WTC11 (cell line): Measurements from ENCODE around the gene TBX4. TPM values are rescaled to one million over a fixed set of nuclear protein-coding genes. Genes with fewer than 3 reads are reported as not detected.

ENCODE experiments used
- ATAC-seq: fragments of 200-7000 bp; cut with Tn5 transposase; 2 replicates; pipeline ENCODE4 v1.10.0; 2021; ENCODE audit warnings: mild to moderate bottlenecking, moderate library complexity
- Bru-seq: library from RNA; stranded (reverse); fragments of 400-500 nt; gene quantifications from one replicate; lab custom pipeline; 2021; lab: Mats Ljungman, UMichigan
- CTCF ChIA-PET: fragments of 300-600 bp; sonication (Branson Sonifier 250); formaldehyde crosslinking; loops from one replicate; lab custom pipeline; 2021; ENCODE audit warnings: antibody characterized with exemption; lab: Charles Lee
- POLR2A ChIA-PET: fragments of 350-600 bp; sonication (Branson Sonifier 250); formaldehyde crosslinking; loops from one replicate; lab custom pipeline; 2021; ENCODE audit warnings: antibody characterized with exemption; lab: Charles Lee
- DNase-seq: peaks from one replicate; pipeline ENCODE4 v3.0.0; 2021; ENCODE audit warnings: low spot score
- H3K27ac Mint-ChIP-seq: 2 replicates; pipeline ENCODE4 v1.8.0; 2021; ENCODE audit warnings: mixed read lengths
- H3K27me3 Mint-ChIP-seq: 2 replicates; pipeline ENCODE4 v1.8.0; 2021; ENCODE audit warnings: low read depth, mild to moderate bottlenecking, moderate library complexity, mixed read lengths
- H3K36me3 Mint-ChIP-seq: 2 replicates; pipeline ENCODE4 v1.8.0; 2021; ENCODE audit warnings: mixed read lengths
- H3K4me1 Mint-ChIP-seq: 2 replicates; pipeline ENCODE4 v1.8.0; 2022; ENCODE audit warnings: mixed read lengths
- H3K4me3 Mint-ChIP-seq: 2 replicates; pipeline ENCODE4 v1.8.0; 2021; ENCODE audit warnings: mild to moderate bottlenecking, moderate library complexity, mixed read lengths
- H3K9me3 Mint-ChIP-seq: 2 replicates; pipeline ENCODE4 v1.8.0; 2021; ENCODE audit warnings: mixed read lengths
- CREM ChIP-seq: sonication (generic); formaldehyde crosslinking; IDR thresholded peaks from 2 replicates; pipeline ENCODE4 v1.8.1; 2022; ENCODE audit warnings: mild to moderate bottlenecking, missing genetic modification reagents, moderate library complexity
- FOXP4 ChIP-seq: sonication (generic); formaldehyde crosslinking; IDR thresholded peaks from 2 replicates; pipeline ENCODE4 v1.8.0; 2022; ENCODE audit warnings: mild to moderate bottlenecking, missing genetic modification reagents
- HMGXB4 ChIP-seq: sonication (generic); formaldehyde crosslinking; IDR thresholded peaks from 2 replicates; pipeline ENCODE4 v1.8.1; 2023; ENCODE audit warnings: mild to moderate bottlenecking, moderate library complexity, missing genetic modification reagents
- KAT7 ChIP-seq: sonication (generic); formaldehyde crosslinking; IDR thresholded peaks from 2 replicates; pipeline ENCODE4 v1.8.1; 2023; ENCODE audit warnings: missing genetic modification reagents, mild to moderate bottlenecking, borderline replicate concordance
- MLX ChIP-seq: sonication (generic); formaldehyde crosslinking; IDR thresholded peaks from 2 replicates; pipeline ENCODE4 v1.8.1; 2023; ENCODE audit warnings: mild to moderate bottlenecking, missing genetic modification reagents, moderate library complexity
- RELA ChIP-seq: sonication (generic); formaldehyde crosslinking; IDR thresholded peaks from 2 replicates; pipeline ENCODE4 v1.8.1; 2022; ENCODE audit warnings: missing genetic modification reagents, mild to moderate bottlenecking, borderline replicate concordance
- SMAD4 ChIP-seq: sonication (generic); formaldehyde crosslinking; IDR thresholded peaks from 2 replicates; pipeline ENCODE4 v1.8.0; 2022; ENCODE audit warnings: mild to moderate bottlenecking, missing genetic modification reagents
- TCF7 ChIP-seq: sonication (generic); formaldehyde crosslinking; IDR thresholded peaks from 2 replicates; pipeline ENCODE4 v1.8.0; 2022; ENCODE audit warnings: mild to moderate bottlenecking, low read depth, missing genetic modification reagents, moderate library complexity
- ZNF423 ChIP-seq: fragments of 250-450 bp; sonication (Bioruptor Pico); IDR thresholded peaks from 2 replicates; pipeline ENCODE4 v2.1.2; 2022; ENCODE audit warnings: mild to moderate bottlenecking, moderate library complexity
- long read RNA-seq, 3 experiments: library from RNA in 1 of 3; library from capped mRNA in 1 of 3; library from polyadenylated mRNA in 1 of 3; unstranded in 2 of 3; stranded (forward) in 1 of 3; transcript quantifications; one replicate each; pipeline ENCODE4 v2.0.0, GENCODE V29; 2021
- total RNA-seq: library from RNA; stranded (reverse); gene quantifications from 3 replicates; pipeline ENCODE4 v1.2.3, GENCODE V29; 2021
- TF ChIP-seq, protein P1 (sequence below): sonication (generic); formaldehyde crosslinking; IDR thresholded peaks from 2 replicates; pipeline ENCODE4 v1.8.1; 2023; ENCODE audit warnings: mild to moderate bottlenecking, missing genetic modification reagents, moderate library complexity
- TF ChIP-seq, protein P2 (sequence below): sonication (generic); formaldehyde crosslinking; IDR thresholded peaks from 2 replicates; pipeline ENCODE4 v1.8.0; 2023; ENCODE audit warnings: mild to moderate bottlenecking, missing genetic modification reagents
- TF ChIP-seq, protein P3 (sequence below): fragments of 250-450 bp; sonication (Bioruptor Pico); IDR thresholded peaks from 2 replicates; pipeline ENCODE4 v1.8.0; 2021; ENCODE audit warnings: mild to moderate bottlenecking

The TBX4 gene
- total RNA-seq, result not detected in 3 replicates
- Bru-seq, nascent RNA, result percentile 3 among the genes with signal in this experiment
- long read RNA-seq, experiment 1, result 0 reads
- long read RNA-seq, experiment 2, result 0 reads
- long read RNA-seq, experiment 3, result 0 reads

DNA sequence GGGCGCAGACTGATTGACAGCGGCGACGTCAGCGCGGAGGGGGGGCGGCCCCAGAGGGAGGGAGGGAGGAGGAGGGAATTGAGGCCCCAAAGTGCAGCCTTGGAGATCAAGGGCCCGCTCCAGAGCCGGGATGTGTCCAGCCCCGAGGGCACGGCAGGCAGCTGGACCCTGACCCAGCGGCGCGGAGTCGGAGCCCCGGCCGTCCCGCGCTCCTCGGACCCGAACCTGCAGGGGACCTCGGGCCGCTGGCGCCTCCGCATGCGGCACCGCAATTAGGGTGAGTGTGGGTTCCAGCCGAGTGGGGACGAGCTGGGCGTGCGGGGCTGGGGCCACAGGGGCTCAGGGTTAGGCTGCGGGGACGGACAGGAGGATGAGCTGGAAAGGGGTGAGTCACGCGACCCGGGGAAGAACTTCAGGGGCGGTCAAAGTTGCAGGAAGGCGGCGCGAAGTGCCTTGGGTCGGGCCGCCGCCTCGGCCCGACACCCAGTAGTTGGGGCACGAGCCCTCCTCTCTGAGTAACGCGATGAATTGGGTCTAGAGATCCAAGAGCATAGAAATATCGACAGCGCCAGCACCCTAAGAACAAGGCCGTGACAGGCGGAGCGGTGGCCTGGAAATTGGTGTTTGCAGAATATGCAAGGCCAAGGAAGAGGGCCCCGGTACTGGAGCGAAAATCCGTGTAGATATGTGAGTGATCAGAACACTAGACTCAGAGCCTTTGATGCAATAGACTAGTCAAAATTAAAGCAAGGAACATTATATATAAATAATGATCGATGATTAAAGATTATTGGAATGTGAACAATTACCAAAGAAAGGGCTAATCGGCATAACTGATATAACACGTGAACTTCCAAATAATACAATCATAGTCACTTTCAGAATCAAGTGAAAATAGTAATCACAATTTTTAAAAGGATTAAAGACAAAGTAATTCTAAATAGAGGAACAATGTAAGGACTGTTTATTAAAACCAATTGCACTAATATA lies at the start of gene TBX4:
TSS of gene TBX4 (plus strand) at position 122 of the 990 bp plus-strand sequence. CDS start 4,069 bp downstream, outside the sequence.
- peak; percentile 5 for ATAC-seq
- ChIA-PET CTCF (interaction anchor here (0.6 to 4.3 kb wide), 3 partner anchors 11 to 122 kb away, joined by 3 to 33 read pairs (median 3); no protein-coding TSS in a partner anchor), POLR2A (no interaction called here)
- peaks cover 98% of the 10 kb centered on the region for H3K27me3 Mint-ChIP-seq
- DNase-seq, result peak; percentile 66
- H3K9me3 Mint-ChIP-seq, result no peaks in the 10 kb centered on the region
- peaks cover 41% of the 10 kb centered on the region for H3K4me1 Mint-ChIP-seq
- 0 out of 2 replicates have a peak, but pooled peaks cover 2% of the 10 kb centered on the region for H3K36me3 Mint-ChIP-seq
- peak within 1 kb of the TSS; percentile 63 for H3K4me3 Mint-ChIP-seq
- H3K27ac Mint-ChIP-seq, result no peak within 1 kb of the TSS
- no peak for TF ChIP-seq RELA (CRISPR knock-in tag)
- TF ChIP-seq, protein P1, sequence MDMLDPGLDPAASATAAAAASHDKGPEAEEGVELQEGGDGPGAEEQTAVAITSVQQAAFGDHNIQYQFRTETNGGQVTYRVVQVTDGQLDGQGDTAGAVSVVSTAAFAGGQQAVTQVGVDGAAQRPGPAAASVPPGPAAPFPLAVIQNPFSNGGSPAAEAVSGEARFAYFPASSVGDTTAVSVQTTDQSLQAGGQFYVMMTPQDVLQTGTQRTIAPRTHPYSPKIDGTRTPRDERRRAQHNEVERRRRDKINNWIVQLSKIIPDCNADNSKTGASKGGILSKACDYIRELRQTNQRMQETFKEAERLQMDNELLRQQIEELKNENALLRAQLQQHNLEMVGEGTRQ (CRISPR knock-in tag), result no peak
- TF ChIP-seq CREM (CRISPR knock-in tag), result no peak
- 0 out of 2 replicates have a peak, but pooled peaks have one; percentile 21 for TF ChIP-seq HMGXB4 (CRISPR knock-in tag)
- no peak for TF ChIP-seq TCF7 (CRISPR knock-in tag)

- peaks cover 98% of the 10 kb centered on the region for H3K27me3 Mint-ChIP-seq
- TF ChIP-seq SMAD4 (CRISPR knock-in tag), result no peak
- 0 out of 2 replicates have a peak, but pooled peaks have one; percentile 27 for TF ChIP-seq FOXP4 (CRISPR knock-in tag)
- peak; percentile 72; the same call in 1 of the 2 replicates for TF ChIP-seq ZNF423 (CRISPR knock-in tag)
- H3K9me3 Mint-ChIP-seq, result no peaks in the 10 kb centered on the region
- CTCF ChIA-PET, result interaction anchor here (0.7 to 2.8 kb wide), 6 partner anchors 9 to 431 kb away, joined by 3 to 9 read pairs (median 3); no protein-coding TSS in a partner anchor
- peak; percentile 47 for DNase-seq
- POLR2A ChIA-PET, result no interaction called here
- peak overlapping the region; percentile 53 for H3K4me3 Mint-ChIP-seq
- H3K4me1 Mint-ChIP-seq, result peaks cover 34% of the 10 kb centered on the region
- no peak overlapping the region for H3K27ac Mint-ChIP-seq
- ATAC-seq, result 0 out of 2 replicates have a peak, but pooled peaks have one; percentile 2
- no peaks in the 10 kb centered on the region for H3K36me3 Mint-ChIP-seq
Observed at GRCh38 chr17:61402978-61403800, 49.0 kb upstream of the TBX4 start.

DNA sequence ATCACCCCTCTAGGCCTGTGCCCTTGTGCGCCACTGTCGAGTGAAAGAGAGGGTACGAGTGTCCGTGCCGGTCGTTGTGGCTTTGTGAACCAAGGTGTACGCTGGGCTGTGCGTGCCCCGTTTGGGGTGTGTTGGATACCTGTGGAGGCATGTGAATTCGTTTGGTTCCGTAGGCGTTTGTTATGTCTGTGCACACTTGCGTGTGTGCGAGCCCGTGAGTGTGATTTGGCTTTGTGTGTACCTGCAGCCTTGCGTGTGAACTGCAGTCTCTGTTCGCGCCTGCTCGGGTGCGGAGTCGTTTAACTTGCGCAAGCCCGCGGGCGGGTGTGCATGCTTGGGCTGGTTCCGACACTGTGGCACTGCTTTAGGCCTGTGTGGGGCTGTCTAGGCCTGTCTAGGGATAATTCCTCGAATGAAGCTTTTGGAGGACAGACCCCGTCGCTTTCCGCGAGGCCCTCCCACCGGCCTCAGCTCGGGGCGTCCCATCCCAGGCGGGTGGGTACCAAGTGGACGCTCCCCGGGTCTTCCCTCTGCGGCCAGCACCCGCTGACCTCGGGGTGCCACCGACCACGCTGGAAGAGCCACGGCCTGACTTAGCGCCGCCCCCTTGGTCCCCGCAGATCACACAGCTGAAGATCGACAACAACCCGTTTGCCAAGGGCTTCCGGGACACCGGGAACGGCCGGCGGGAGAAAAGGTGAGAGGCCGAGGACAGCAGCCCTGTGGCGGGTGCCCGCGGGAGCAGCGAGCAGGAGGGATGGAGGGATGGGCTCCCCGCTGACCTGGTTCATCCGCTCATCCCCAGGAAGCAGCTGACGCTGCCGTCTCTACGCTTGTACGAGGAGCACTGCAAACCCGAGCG lies 48.2 kb upstream of the TBX4 start:
- Mint-ChIP-seq H3K4me1 (peaks cover 32% of the 10 kb centered on the region), H3K27me3 (peaks cover 98% of the 10 kb centered on the region), H3K27ac (no peak overlapping the region), H3K9me3 (no peaks in the 10 kb centered on the region), H3K36me3 (no peaks in the 10 kb centered on the region), H3K4me3 (peak overlapping the region; percentile 53)
- CTCF ChIA-PET, result interaction anchor here (1.1 to 2.1 kb wide), 3 partner anchors 8 to 51 kb away, joined by 3 to 9 read pairs (median 3); no protein-coding TSS in a partner anchor
- POLR2A ChIA-PET, result interaction anchor here (0.5 kb wide), 1 partner anchor 1301 kb away, joined by 7 read pairs; no protein-coding TSS in a partner anchor
- no peak for ATAC-seq
- DNase-seq, result no peak
- TF ChIP-seq, protein P2, sequence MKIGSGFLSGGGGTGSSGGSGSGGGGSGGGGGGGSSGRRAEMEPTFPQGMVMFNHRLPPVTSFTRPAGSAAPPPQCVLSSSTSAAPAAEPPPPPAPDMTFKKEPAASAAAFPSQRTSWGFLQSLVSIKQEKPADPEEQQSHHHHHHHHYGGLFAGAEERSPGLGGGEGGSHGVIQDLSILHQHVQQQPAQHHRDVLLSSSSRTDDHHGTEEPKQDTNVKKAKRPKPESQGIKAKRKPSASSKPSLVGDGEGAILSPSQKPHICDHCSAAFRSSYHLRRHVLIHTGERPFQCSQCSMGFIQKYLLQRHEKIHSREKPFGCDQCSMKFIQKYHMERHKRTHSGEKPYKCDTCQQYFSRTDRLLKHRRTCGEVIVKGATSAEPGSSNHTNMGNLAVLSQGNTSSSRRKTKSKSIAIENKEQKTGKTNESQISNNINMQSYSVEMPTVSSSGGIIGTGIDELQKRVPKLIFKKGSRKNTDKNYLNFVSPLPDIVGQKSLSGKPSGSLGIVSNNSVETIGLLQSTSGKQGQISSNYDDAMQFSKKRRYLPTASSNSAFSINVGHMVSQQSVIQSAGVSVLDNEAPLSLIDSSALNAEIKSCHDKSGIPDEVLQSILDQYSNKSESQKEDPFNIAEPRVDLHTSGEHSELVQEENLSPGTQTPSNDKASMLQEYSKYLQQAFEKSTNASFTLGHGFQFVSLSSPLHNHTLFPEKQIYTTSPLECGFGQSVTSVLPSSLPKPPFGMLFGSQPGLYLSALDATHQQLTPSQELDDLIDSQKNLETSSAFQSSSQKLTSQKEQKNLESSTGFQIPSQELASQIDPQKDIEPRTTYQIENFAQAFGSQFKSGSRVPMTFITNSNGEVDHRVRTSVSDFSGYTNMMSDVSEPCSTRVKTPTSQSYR, result no peak
- TF ChIP-seq KAT7 (CRISPR knock-in tag) (no peak), MLX (no peak)
- TF ChIP-seq, protein P3, sequence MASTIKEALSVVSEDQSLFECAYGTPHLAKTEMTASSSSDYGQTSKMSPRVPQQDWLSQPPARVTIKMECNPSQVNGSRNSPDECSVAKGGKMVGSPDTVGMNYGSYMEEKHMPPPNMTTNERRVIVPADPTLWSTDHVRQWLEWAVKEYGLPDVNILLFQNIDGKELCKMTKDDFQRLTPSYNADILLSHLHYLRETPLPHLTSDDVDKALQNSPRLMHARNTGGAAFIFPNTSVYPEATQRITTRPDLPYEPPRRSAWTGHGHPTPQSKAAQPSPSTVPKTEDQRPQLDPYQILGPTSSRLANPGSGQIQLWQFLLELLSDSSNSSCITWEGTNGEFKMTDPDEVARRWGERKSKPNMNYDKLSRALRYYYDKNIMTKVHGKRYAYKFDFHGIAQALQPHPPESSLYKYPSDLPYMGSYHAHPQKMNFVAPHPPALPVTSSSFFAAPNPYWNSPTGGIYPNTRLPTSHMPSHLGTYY (CRISPR knock-in tag), result no peak
